H1 (cell line): ENCODE results near the gene TRIM77.
"Not testable (repeated sequence)": the region's sequence is repeated elsewhere in the genome, so short reads cannot be mapped to it uniquely, and the experiment has no call there.

ENCODE experiments used
- CEBPB ChIP-seq: IDR thresholded peaks from 2 replicates; pipeline ENCODE4 v1.6.1; 2012; ENCODE audit warnings: low read depth, low read length
- CREB1 ChIP-seq: IDR thresholded peaks from 2 replicates; pipeline ENCODE4 v1.6.1; 2012; ENCODE audit warnings: inconsistent platforms
- GABPA ChIP-seq: IDR thresholded peaks from 2 replicates; pipeline ENCODE4 v1.6.1; 2011; ENCODE audit warnings: mild to moderate bottlenecking, low read length, moderate library complexity, borderline replicate concordance; ENCODE audit not compliant: insufficient read depth
- POLR2A ChIP-seq, 2 experiments: IDR thresholded peaks; 1 replicate in 1 of 2; 2 replicates in 1 of 2; pipeline ENCODE4 v1.6.1; 2011; ENCODE audit warnings: low read depth in 2 of 2, low read length in 2 of 2, mild to moderate bottlenecking in 2 of 2; ENCODE audit errors: control extremely low read depth in 1 of 2
- POLR2AphosphoS5 ChIP-seq: IDR thresholded peaks from 2 replicates; pipeline ENCODE4 v1.6.1; 2011; ENCODE audit warnings: low read depth, low read length
- SAP30 ChIP-seq: fragments of 300-600 bp; sonication (generic); IDR thresholded peaks from 2 replicates; pipeline ENCODE4 v1.7.1; 2012; ENCODE audit warnings: low read length, moderate library complexity, mild to moderate bottlenecking, inconsistent platforms; ENCODE audit not compliant: insufficient read depth, insufficient replicate concordance
- SIN3A ChIP-seq, 2 experiments: IDR thresholded peaks in 1 of 2; conservative IDR thresholded peaks in 1 of 2; 2 replicates each; pipeline ENCODE4 v1.6.1; 2011 to 2012; ENCODE audit warnings: low read length in 2 of 2, improper control_type of control experiment in 1 of 2, low read depth in 1 of 2, mild to moderate bottlenecking in 1 of 2
- SIRT6 ChIP-seq: IDR thresholded peaks from one replicate; pipeline ENCODE4 v1.7.1; 2012; ENCODE audit warnings: low read length, inconsistent platforms
- SRF ChIP-seq: IDR thresholded peaks from 2 replicates; pipeline ENCODE4 v1.6.1; 2011; ENCODE audit warnings: mild to moderate bottlenecking, low read depth, low read length, moderate library complexity
- YY1 ChIP-seq: IDR thresholded peaks from 2 replicates; pipeline ENCODE4 v1.6.1; 2011; ENCODE audit warnings: low read depth, mild to moderate bottlenecking, low read length
- ZNF274 ChIP-seq: IDR thresholded peaks from 2 replicates; pipeline ENCODE4 v1.7.0; 2012; ENCODE audit warnings: low read length, borderline replicate concordance; ENCODE audit errors: extremely low read depth
- TF ChIP-seq, protein P1 (sequence below), 3 experiments: IDR thresholded peaks; 1 replicate in 2 of 3; 2 replicates in 1 of 3; pipeline versions ENCODE4 v1.5.1 to v1.6.1; 2011; ENCODE audit warnings: low read length in 3 of 3, mild to moderate bottlenecking in 3 of 3, inconsistent platforms in 2 of 3, low read depth in 1 of 3, moderate library complexity in 1 of 3; ENCODE audit not compliant: insufficient read depth in 1 of 3; ENCODE audit errors: control extremely low read depth in 1 of 3
- TF ChIP-seq, protein P2 (sequence below): IDR thresholded peaks from 2 replicates; pipeline ENCODE4 v1.6.1; 2011; ENCODE audit warnings: low read depth, mild to moderate bottlenecking, low read length; ENCODE audit not compliant: insufficient read depth
- TF ChIP-seq, protein P3 (sequence below): IDR thresholded peaks from 2 replicates; pipeline ENCODE4 v1.6.1; 2012; ENCODE audit warnings: inconsistent platforms

DNA sequence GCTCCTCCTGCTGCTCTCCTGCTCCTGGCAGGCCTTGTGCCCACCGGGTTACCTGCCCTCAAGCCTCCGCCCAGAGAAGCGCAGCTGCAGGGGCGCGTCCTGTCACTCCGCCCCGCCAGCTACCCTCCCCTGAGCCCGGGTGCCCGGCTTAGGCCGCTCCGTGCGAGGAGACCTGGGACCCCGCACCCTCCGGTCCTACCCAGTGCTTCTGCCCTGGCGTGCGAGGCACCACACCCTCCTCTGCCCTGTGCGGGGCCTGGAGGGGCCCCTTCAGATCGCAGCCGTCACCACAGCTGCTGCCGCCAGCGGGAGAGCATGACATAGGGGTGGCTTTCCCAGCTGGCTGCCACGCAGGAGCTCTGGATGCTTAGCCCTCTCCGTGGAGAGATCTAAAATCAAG, 20.1 kb downstream of the TRIM77 start:
- TF ChIP-seq, protein P1, sequence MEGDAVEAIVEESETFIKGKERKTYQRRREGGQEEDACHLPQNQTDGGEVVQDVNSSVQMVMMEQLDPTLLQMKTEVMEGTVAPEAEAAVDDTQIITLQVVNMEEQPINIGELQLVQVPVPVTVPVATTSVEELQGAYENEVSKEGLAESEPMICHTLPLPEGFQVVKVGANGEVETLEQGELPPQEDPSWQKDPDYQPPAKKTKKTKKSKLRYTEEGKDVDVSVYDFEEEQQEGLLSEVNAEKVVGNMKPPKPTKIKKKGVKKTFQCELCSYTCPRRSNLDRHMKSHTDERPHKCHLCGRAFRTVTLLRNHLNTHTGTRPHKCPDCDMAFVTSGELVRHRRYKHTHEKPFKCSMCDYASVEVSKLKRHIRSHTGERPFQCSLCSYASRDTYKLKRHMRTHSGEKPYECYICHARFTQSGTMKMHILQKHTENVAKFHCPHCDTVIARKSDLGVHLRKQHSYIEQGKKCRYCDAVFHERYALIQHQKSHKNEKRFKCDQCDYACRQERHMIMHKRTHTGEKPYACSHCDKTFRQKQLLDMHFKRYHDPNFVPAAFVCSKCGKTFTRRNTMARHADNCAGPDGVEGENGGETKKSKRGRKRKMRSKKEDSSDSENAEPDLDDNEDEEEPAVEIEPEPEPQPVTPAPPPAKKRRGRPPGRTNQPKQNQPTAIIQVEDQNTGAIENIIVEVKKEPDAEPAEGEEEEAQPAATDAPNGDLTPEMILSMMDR (IDR thresholded peaks at IDR 0.05; ENCODE audit: control extremely low read depth in 1 of 3, insufficient read depth in 1 of 3, low read depth in 1 of 3, low read length in 3 of 3), result not testable (repeated sequence)
- TF ChIP-seq CREB1; ZNF274; YY1; POLR2A (IDR thresholded peaks at IDR 0.05; ENCODE audit: control extremely low read depth in 1 of 2, low read depth in 2 of 2, low read length in 2 of 2); GABPA; POLR2AphosphoS5; CEBPB; SIN3A (conservative IDR thresholded peaks at IDR 0.05 in 1 of 2, IDR thresholded peaks at IDR 0.05 in 1 of 2; ENCODE audit: low read depth in 1 of 2, low read length in 2 of 2); SIRT6; SRF; SAP30: not testable (repeated sequence)
- TF ChIP-seq, protein P2, sequence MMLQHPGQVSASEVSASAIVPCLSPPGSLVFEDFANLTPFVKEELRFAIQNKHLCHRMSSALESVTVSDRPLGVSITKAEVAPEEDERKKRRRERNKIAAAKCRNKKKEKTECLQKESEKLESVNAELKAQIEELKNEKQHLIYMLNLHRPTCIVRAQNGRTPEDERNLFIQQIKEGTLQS, result not testable (repeated sequence)
- TF ChIP-seq, protein P3, sequence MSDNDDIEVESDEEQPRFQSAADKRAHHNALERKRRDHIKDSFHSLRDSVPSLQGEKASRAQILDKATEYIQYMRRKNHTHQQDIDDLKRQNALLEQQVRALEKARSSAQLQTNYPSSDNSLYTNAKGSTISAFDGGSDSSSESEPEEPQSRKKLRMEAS, result not testable (repeated sequence)
